NT2/D1 (cell line): ENCODE data around the gene SLC7A6.

Experiments used
- DNase-seq: peaks from one replicate; pipeline ENCODE4 v3.0.0-alpha.2; 2011; ENCODE audit warnings: low read depth, low spot score
- H3K27me3 ChIP-seq: 2 replicates; pipeline ENCODE4 v1.6.0; 2011; ENCODE audit warnings: mild to moderate bottlenecking; ENCODE audit not compliant: insufficient read length, insufficient read depth
- H3K36me3 ChIP-seq: 2 replicates; pipeline ENCODE4 v1.6.1; 2011; ENCODE audit warnings: mild to moderate bottlenecking, low read length, mixed read lengths; ENCODE audit not compliant: insufficient read depth, insufficient read length
- H3K4me1 ChIP-seq: 2 replicates; pipeline ENCODE4 v1.5.1; 2011; ENCODE audit not compliant: insufficient read depth, insufficient read length
- H3K4me3 ChIP-seq: 2 replicates; pipeline ENCODE4 v1.5.1; 2011; ENCODE audit warnings: low read depth; ENCODE audit not compliant: insufficient read length
- H3K9ac ChIP-seq: 2 replicates; pipeline ENCODE4 v1.6.0; 2011; ENCODE audit warnings: low read depth; ENCODE audit not compliant: insufficient read length
- H3K9me3 ChIP-seq: 2 replicates; pipeline ENCODE4 v1.5.1; 2011; ENCODE audit warnings: mild to moderate bottlenecking, low read length; ENCODE audit not compliant: insufficient read depth
- SUZ12 ChIP-seq: IDR thresholded peaks from 2 replicates; pipeline ENCODE4 v1.6.1; 2011; ENCODE audit not compliant: insufficient read length, insufficient read depth; ENCODE audit errors: extremely low read depth
- YY1 ChIP-seq: IDR thresholded peaks from 2 replicates; pipeline ENCODE4 v1.6.1; 2011; ENCODE audit not compliant: insufficient read length, insufficient read depth
- ZNF274 ChIP-seq: IDR thresholded peaks from 2 replicates; pipeline ENCODE4 v1.6.1; 2011; ENCODE audit warnings: mild to moderate bottlenecking, low read depth, low read length

SLC7A6 gene

DNA sequence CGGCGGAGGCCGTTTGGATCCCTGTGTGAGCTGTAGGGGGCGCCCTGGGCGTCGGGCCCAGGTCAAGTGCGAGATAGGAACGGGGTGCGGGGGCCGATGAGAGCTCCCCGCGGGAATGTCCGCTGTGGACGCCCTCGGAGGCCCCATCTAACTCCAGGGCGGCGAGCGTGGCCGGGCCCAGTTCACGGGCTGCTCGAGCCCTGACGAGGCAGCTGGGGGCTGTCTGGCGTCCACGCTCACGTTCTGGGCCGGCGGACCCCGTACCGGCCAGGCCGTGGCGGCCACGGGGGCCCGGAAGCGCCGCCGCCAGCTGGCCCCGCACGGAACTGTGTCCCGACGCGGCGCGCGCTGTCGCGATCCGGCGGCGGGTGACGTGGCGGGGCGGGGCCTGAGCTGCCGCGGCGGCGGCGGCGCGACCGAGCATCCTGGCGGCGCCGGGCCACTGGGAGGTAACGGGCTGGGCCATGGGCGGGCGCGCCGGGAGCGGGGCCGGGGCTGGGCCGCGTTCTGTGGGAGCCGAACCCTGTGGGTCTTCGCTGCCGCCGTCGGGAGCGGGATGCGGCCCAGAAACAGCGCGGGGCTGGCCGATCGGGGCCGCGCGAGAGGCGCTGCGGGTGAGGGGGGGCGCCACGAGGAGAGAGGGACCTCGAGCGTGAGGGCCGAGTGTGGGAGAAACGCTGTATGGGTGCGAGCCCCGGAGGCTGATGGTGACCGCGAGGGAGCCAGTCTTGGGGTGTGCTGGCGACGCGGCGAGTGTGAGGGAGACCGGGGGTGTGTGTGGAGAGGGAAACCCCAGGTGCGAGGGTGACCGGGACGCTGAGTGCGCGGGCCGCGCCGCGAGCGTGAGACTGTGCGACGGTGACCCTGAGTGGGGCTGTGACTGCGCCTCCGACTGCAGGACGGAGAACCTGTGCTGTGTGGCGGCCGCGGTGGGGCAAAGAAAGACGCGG, at the start of gene SLC7A6:
TSS of gene SLC7A6 (plus strand) at position 399 of the 950 bp plus-strand sequence. CDS start 10,201 bp downstream, outside the sequence.
- Histone ChIP-seq H3K27me3 (peaks cover 17% of the 10 kb centered on the region), H3K4me3 (peak within 1 kb of the TSS; percentile 97), H3K36me3 (peaks cover 22% of the 10 kb centered on the region), H3K4me1 (peaks cover 9% of the 10 kb centered on the region), H3K9ac (peak within 1 kb of the TSS; percentile 97), H3K9me3 (no peaks in the 10 kb centered on the region)
- DNase-seq = no peak
- TF ChIP-seq ZNF274 = no peak
- no peak for TF ChIP-seq SUZ12
- no peak for TF ChIP-seq YY1

- H3K4me3 ChIP-seq = no peak overlapping the region
- no peaks in the 10 kb centered on the region for H3K4me1 ChIP-seq
- H3K9ac ChIP-seq = no peak overlapping the region
- no peaks in the 10 kb centered on the region for H3K9me3 ChIP-seq
- TF ChIP-seq YY1 = no peak
- TF ChIP-seq ZNF274 = no peak
- TF ChIP-seq SUZ12 = no peak
- no peaks in the 10 kb centered on the region for H3K27me3 ChIP-seq
- DNase-seq = no peak
- H3K36me3 ChIP-seq = peaks cover 6% of the 10 kb centered on the region
These were observed 49.6 kb upstream of the SLC7A6 start for GRCh38 chr16:68214726-68215125.

DNA sequence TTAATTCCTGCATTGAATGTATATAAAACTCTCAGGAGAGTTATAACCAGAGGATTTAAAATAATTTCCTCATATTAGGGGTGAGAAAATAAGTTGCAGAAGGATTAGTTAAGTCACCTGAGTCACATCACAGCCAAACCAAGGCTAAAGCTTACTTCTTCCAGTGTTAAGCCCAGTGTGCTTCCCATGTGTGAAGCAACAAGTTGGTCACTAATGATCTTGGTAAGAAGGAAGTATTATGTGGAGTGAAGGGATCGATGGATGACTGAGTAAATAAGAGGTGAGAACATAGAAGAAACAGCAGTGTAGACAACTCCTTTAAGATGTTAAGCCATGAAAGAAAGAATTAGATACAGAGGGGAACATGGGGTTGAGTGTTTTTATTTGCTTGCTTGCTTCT, 49.0 kb upstream of the SLC7A6 start:
- Histone ChIP-seq H3K9me3 (no peaks in the 10 kb centered on the region), H3K4me3 (no peak overlapping the region), H3K4me1 (no peaks in the 10 kb centered on the region), H3K9ac (no peak overlapping the region), H3K27me3 (no peaks in the 10 kb centered on the region), H3K36me3 (peaks cover 6% of the 10 kb centered on the region)
- no peak for DNase-seq
- TF ChIP-seq YY1 = no peak
- no peak for TF ChIP-seq ZNF274
- no peak for TF ChIP-seq SUZ12

GRCh38 chr16:68216240-68216639, 48.1 kb upstream of the SLC7A6 start:
- TF ChIP-seq SUZ12 (no peak), ZNF274 (no peak), YY1 (no peak)
- H3K9me3 ChIP-seq = no peaks in the 10 kb centered on the region
- H3K27me3 ChIP-seq = no peaks in the 10 kb centered on the region
- H3K36me3 ChIP-seq = peaks cover 7% of the 10 kb centered on the region
- no peak overlapping the region for H3K4me3 ChIP-seq
- no peaks in the 10 kb centered on the region for H3K4me1 ChIP-seq
- H3K9ac ChIP-seq = no peak overlapping the region
- no peak for DNase-seq

DNA sequence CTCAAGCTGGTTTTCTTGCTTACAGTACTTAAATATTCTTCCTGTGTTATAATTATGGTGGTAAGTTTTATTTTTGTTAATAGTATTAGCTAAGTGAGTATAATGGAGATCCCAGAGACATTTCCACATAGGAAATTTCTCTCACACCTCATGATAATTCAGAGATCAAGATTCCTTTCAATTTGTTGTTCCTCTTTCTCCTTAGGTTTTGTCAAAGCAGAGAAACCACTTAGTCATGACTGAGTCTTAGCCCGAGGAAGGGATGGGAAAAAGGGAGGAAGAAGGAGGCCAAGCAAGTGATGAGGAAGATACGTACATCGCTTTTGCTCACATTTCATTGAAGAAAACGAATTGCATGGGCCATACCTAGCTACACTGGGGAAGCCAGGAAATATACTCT, 46.8 kb upstream of the SLC7A6 start:
- Histone ChIP-seq H3K4me1 (no peaks in the 10 kb centered on the region), H3K4me3 (no peak overlapping the region), H3K9ac (no peak overlapping the region), H3K27me3 (no peaks in the 10 kb centered on the region), H3K9me3 (no peaks in the 10 kb centered on the region), H3K36me3 (peaks cover 14% of the 10 kb centered on the region)
- no peak for DNase-seq
- TF ChIP-seq YY1 (no peak), SUZ12 (no peak), ZNF274 (no peak)

GRCh38 chr16:68219725-68220351, 44.5 kb upstream of the SLC7A6 start:
- Histone ChIP-seq H3K27me3 (no peaks in the 10 kb centered on the region), H3K4me3 (no peak overlapping the region), H3K9ac (no peak overlapping the region), H3K36me3 (peaks cover 14% of the 10 kb centered on the region), H3K9me3 (no peaks in the 10 kb centered on the region), H3K4me1 (no peaks in the 10 kb centered on the region)
- no peak for TF ChIP-seq YY1
- no peak for TF ChIP-seq ZNF274
- no peak for TF ChIP-seq SUZ12
- no peak for DNase-seq

DNA sequence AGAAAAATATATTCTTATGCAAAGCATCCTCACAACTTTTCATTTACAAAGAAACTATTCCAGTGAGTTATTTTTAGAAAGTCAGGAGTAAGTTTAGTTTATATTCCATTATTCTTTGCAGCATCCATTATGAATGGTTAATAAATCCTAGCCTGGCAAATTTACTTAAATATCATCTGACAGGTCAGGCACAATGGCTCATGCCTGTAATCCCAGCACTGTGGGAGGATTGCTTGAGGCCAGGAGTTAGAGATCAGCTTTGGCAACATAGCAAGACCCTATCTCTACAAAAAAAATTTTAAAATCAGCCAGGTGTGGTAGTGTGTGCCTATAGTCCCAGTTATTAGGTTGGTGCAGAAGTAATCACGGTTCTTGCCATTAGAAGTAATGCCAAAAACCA, 41.3 kb upstream of the SLC7A6 start:
- Histone ChIP-seq H3K9me3 (no peaks in the 10 kb centered on the region), H3K27me3 (no peaks in the 10 kb centered on the region), H3K4me3 (no peak overlapping the region), H3K36me3 (peaks cover 25% of the 10 kb centered on the region), H3K9ac (no peak overlapping the region), H3K4me1 (no peaks in the 10 kb centered on the region)
- TF ChIP-seq YY1 (no peak), SUZ12 (no peak), ZNF274 (no peak)
- DNase-seq = no peak
